Activated naive CD4-positive, alpha-beta T cell (primary cell): Measurements from ENCODE around the gene GABBR1.

Source experiments
- DNase-seq, 4 experiments: peaks; one replicate each; lab custom pipeline; 2025; lab: John Stamatoyannopoulos, UW

Gene GABBR1

DNA sequence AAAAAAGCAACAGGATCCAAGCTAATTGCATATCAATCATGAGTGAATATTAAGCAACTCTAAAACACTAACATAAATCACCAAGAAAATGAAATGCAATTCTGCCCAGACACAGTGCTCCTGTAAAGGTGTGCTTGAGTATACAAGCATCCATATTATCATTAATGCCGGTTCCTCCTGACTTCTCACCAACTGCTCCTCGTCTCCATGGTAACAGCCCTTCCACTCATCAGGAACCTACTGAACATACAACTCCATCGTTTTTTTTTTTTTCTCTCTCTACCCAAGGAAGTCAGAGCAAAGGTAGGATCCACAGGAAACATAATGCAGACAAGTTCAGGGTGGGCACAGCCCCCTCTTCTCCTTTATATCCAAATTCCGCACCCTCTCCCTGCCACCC lies 12.4 kb downstream of the GABBR1 start:
- DNase-seq, result no peak

DNA sequence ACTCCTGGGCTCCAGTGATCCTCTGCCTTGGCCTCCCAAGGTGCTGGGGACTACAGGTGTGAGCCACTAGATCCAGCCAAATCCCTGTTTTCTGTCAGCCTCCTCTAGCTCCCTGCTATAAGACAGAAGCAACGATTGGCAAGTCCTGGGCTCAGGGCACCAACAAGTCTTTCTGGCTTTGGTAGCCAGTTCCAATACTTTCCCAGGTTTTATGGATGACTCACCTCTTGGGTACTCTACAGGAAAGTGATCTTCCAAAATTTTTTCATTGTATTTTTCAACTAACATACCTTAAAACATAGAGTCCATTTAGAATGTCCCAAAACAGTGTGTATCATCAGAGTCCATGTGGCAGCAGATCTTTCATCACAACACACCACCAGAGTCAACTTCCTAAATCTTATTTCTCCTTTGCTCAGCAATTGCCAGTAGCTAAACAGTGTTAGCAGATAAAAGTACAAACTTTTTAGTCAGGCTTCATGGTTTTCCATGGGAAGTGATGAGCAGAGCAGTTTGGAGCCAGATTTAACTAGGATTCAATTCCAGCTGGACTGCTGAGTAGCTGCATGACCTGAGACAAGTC lies 13.3 kb downstream of the GABBR1 start:
- DNase-seq, result no peak

DNA sequence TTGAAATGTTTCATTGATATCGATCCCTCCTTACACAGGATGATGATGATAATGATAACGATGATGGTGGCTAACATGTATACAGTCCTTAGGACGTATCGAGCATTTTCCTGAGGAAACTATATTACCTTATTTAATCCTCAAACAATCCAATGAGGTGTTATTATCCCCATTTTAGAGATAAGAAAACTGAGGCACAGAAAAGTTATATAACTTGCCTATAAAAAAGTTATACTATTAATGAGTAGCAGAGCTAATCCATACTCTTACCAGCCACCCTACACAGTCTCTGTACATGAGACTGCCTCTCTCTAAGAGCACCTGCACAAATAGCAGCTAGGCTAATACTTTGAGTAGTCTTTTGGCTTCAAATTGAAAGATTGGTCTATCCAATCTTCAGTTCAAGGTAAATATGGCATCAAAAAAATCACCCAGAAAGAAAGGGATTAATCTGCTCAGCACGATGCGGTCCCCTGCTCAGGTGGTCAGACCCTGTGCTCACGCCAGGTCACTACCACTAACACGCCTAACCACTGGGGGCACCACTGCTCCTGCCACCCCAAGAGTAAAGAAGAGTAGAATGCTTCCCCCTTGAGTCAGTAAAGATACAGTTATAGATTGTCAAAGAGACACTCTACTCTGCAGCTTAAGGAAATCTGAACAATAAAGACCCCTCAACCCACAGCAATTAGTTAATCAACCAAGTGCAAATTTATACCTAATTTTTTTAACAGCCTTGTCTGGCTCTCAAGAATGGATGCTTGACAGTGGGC lies 15.0 kb downstream of the GABBR1 start:
- DNase-seq, result no peak

DNA sequence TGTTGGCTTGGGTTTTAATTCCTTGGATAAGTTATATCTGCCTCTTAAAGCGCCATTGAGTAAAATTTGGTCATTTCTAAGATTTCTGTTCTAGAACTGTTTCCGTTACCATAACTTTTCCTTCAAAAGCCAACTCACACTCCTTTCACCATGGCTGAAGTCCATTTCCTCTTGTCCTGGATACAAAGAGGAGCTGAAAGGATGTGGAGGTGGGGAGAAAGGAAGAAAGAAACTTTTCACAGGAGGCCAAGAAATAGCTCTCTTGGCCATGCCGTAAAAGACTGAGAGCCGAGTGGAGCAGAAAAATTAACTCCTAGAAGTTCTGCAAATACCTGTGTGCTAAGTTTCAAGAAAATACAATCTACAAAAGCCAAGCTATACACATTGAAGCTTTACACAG lies 21.6 kb downstream of the GABBR1 start:
- DNase-seq, result no peak

DNA sequence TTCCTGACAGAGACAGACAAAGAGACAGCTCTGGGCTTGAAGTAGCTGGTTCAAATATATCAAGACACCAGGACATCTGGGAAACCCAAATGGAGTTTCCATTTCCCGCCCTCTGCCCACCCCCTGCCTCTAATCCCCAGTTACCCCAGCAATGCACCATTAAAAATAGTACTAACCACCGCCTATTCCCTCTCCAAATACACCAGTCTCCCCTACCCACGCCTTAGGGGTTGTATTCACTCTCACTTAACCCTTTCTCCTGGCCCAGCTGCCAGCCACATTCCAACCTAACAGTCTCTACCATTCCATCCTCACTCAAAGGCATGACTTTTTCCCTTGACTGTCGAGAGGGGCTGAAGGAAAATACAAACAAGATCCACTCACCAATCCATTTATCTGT lies 22.4 kb downstream of the GABBR1 start:
- DNase-seq, result no peak

DNA sequence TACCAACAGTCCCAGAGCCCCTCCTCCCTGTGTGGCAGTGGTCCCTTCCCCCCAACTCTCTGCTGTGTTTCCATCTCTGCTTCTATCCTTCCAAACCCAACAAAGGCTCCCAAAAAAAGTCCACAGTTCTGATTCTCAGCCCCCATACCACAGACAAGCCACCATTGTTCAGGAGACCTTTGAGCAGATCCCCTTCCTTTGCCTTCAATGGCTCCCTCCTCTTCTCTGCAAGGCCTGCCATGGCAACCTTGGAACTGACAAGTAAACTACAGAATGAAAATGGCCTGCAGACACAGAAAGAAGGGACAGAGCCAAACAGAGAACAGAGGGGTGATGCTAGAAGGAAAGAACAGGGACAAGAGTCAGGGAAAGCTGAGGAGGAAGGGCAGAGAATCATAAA lies 24.9 kb downstream of the GABBR1 start:
- DNase-seq, result no peak

DNA sequence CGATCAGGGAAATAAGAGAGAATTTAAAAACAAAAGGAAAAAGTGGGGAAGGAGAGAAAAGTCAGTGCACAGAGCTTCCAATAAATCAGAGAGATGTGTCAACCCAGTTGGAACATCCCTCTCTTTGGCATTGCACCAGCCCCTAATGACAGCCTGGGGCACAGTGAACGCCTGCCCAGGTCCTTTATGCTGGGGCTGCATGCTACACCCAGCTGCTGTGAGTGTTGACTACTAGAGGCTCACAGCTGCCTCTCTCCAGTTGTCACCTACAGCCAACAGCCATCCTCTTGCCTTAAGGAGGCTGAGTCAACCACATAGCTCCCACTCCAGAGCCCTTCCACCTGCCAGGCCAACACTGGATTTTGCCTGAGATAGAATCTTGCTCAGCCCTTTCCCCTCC lies 29.1 kb downstream of the GABBR1 start:
- no peak for DNase-seq

DNA sequence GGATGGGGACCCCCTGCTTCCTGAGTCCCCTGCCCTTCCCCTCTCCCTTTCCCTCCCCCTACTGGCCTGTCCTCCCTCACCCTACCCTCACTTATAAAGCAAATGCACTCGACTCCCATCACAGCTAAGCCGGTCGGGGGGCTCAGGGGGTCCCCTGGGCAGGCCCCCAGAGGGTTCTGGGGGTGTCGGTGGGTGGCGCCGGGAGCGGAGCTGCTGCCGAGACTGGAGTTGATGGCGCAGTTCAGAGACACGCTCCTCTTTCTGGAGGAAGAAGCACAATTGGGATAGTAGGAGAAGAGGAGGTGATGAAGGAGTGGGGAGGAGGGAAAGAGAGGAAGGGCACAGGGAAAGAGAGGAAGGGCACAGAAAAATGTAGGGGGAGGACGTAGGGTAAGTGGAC lies 29.5 kb downstream of the GABBR1 start:
- no peak for DNase-seq

DNA sequence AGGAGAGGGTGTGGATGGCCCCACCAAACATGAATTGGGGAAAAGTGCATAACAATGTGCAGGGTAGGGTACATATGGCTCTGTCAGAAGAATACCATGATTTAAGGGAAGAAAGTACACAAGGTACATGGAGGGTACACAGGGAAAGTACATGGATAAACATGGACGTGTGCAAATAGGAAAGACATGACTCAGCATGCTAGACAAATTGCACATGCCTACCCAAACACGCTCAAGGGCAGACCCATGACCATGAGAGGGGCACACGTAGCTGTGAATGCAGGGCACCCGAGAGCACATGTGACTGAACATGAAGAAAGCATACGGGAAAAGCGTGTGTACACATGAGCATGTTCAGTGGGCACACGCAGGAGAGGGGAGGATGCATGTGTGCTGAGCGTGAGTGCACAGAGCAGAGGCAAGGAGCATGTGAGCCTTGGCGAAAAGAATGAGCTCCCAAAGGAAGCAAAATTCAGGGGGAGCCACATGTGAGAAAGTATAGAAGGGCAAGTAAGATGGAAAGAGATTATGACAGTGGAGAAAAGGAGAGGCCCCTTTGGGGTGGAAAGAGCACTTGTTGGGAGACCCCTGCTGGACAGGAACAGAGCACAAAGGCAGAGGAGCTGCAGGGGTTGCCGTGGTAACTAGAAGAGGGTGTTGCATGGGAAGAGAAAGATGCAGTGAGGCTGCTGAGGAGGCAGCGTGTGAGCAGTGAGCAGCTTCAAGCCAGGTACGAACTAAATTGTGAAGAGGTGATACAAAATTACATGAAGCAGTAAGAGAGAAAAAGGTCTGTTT lies 30.2 kb downstream of the GABBR1 start:
- DNase-seq, result no peak

DNA sequence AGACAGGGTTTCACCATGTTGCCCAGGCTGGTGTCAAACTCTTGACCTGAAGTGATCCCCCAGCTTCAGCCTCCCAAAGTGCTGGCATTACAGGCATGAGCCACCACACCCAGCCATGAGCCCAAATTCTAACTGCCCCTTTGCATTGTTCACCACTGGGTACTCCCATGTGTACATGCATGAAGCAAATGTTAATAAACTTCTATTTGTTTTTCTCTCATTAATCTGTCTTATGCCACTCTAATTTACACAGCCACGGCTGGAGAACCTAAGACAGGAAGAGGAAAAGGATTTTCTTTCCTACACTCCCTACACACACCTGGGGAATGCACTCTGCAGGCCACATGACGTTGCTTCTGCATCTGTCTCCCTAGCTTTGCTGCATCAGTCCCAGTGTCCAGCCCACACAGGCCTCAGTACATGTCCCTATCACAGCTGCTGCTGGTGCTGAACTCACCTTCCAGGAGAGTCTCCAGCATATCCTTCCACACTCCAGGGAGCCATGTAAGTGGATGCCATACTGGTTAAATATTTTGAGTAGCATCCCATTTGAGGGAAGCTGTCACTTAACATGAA lies 34.7 kb downstream of the GABBR1 start:
- DNase-seq, result no peak

DNA sequence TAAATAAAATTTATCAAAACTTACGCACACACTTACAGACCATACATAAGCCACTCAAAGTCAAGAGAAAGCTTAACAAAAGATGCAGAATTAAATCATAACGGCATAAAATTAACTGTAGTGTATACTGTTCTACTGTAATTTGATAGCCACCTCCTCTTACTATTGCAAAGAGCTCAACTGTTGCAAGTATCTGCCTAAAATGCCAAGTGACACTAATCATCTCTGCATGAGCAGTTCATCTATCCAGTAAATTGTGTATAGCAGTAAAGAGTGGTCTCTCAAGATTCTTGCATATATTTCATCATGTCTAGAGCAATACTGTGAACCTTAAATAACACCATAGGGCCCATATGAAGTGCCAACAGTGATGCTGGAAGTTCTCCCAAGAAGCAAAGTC lies 35.8 kb downstream of the GABBR1 start:
- DNase-seq, result no peak

DNA sequence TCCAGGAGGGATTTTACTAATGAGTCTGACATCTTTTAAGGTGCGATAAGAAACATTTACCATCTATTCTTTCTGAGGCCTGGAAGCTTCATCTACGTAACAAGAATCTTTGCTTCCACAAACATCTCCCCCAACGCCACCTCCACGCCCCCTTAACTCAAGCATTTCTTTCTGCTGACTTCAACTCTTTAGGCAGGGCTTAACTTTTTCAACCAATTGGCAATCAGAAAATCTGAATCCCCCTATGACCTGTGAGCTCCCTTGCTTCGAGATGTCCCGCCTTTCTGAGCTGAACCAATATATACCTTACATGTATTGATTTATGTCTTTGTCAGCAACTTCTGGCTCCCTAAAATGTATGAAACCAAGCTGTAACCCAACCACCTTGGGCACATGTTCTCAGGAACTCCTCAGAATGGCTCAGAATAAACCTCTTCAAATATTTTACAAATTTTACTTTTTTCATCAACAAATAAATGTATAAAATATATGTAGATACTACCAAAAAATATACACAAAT lies 36.5 kb downstream of the GABBR1 start:
- DNase-seq, result no peak

DNA sequence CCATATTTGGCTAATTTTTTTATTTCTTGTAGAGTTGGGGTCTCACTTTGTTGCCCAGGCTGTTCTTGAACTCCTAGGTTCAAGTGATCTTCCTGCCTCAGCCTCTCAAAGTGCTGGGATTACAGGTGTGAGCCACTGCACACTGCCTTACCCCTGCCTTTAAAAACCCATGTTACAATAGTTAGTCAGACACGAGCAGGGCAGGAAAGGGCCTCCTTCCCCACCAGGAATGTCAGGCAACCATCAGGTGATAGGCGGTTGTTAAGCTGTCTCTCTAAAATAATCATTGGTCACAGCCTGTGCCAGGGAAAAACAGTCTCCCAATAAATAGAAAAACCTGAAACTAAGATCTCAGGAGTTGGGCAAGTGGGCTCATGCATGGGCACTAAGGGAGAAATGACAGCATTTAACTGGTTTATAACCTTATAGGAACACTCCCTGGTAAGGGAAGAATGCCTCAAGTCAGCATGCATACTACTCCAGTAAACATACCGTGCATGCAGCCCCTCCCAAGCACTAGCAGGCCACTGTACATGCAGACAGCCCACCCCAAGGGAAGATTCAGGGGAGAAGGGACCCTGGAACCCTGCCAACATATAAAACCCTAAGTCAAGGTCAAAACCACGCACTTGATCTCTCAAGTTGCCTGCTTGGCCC lies 39.7 kb downstream of the GABBR1 start:
- no peak for DNase-seq

DNA sequence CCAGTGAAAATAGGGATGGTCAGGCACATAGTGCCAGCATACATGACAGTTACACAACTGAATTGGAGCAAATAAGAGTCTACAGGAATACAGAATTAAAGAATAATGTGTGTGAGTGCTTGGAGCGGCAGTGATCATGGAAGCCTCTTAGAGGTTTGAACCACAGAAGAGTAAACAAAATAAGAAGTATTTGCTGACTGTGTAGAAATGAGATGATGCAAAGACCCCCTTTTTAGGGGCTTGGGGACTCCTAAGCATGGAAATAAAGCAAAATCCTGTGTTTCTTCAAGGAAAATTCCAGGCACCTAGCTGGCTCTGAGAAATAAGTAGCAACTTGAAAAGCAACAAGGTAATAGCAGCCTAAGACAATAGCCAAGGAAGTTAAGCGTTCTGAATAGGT lies 41.3 kb downstream of the GABBR1 start:
- DNase-seq, result no peak

DNA sequence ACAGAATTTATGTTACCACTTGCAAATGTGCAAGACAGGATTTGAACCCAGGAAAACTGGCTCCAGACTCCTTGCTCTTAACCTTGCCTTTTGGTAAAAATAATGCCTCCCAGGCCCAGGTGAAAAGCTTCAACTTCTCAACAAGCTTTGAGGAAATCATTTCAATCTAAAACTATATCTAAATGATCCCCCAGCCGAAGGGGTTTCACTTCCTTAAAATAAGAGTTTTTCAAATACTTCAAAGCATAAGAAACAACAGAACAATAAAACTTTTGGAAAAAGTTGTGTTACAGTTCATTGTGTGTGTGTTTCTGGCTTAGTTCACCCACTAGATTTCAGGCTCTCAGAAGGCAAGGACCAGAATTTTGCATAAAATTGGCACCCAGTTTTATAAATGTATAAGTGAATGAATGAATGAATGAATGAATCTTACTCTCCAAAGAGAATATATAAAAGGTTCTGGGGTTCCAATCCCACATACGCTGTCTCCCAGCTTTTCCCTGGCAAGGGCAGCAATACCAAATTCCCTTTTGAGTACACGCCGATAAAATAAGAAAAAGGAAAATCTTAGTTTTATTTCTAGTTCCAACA lies 42.7 kb downstream of the GABBR1 start:
- no peak for DNase-seq

DNA sequence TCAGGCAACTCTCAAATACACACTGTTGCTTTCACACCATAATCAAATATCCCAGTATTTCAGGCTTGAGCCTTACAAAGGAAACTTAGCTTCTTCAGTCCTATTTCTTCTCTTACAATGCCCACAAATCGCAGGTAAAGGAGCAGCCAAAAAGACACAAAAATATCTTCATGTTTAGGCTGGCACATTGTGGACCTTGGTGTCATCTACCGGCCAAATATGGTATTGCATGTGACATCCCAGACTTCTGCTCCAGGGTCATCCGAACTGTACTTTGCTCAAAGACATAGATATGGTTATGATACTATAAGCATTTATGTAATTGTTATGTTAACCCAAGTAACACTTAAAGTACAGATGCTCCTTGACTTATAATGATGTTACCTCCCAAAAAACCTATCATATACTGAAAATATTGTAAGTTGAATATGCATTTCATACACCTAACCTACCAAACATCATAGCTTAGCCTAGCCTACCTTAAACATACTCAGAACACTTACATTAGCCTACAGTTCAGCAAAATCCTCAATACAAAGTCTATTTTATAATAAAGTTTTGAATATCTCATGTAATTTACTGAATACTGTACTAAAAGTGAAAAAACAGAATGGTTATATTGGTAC lies 43.4 kb downstream of the GABBR1 start:
- peak in 2 of 4 experiments; percentile 7 to 20 for DNase-seq

DNA sequence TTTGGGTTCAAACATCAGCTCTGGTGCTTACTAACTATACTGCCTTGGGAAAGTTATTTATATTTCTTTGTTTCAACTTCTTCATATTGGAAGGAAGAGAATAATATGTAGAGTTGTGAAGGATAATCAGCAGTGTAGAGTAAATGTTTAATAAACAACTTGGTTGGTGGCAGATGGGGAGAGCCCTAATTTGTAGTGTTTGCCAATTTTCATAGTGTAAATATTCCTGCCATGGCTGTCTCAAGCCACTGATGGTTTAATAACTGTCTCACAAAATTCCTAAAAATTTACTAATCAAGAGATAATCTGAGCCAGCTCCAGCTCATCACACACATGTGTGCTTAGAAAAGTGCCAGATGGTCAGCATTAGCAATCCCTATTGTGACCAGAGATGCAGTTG lies 48.2 kb downstream of the GABBR1 start, which contains the start of gene OR2H2:
Gene OR2H2, plus strand, starts transcription at position 301 of the 400 bp plus-strand sequence. CDS start 2,824 bp downstream, outside the sequence.
- DNase-seq, result no peak

DNA sequence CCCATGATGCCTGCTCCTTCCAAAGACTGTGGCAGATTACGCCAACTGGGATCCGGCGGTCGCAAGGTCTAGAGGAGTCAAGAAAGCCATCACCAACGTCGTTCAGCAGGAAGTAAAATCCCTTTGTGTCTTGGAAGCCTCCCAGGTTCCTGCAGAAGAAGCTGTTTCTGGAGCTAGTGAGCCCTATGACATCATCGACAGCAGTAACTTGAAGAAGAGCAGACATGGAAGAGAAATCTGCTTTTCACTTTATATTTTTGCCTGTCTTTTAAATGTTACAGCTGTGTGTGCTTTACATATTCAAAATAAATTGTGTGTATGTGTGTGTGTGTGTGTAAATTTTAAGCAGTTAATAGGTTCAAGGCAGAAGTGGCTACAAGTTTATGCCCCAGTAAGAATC lies 55.4 kb downstream of the GABBR1 start:
- no peak for DNase-seq

DNA sequence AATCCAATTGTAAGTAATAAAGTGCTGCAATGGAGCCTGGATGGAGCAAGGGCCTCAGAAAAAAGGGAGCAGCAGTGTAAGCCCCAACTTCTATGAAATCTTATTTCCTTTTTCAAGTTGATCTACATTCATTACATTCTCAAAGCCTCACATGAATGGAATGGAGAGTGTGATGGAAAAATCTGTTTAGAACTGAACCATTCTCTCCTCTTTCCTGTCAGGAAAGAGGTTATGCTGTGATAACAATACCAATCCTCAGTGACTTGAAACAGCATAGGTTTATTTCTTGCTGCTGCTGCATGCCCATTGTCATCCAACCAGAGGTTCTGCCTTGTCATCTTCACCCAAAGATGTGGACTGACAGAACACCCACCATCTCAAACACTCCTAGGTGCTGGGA lies 56.9 kb downstream of the GABBR1 start:
- DNase-seq, result no peak

DNA sequence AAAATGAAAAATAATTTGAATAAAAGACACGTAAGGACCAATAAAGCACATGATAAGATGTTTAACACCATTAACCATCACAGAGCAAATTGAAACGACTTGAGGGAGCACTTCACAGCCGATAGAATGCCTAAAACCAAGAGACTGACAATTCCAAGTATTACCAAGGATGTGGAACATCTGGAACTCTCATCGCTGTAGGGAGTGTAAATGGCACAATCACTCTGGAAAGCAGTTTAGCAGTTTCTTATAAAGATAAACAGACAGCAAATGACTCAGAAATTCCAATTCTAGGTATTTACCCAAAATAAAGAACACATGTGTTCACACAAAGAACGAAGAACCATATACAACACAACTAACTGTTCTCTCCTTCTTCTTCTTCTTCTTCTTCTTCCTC lies 65.0 kb downstream of the GABBR1 start:
- no peak for DNase-seq

DNA sequence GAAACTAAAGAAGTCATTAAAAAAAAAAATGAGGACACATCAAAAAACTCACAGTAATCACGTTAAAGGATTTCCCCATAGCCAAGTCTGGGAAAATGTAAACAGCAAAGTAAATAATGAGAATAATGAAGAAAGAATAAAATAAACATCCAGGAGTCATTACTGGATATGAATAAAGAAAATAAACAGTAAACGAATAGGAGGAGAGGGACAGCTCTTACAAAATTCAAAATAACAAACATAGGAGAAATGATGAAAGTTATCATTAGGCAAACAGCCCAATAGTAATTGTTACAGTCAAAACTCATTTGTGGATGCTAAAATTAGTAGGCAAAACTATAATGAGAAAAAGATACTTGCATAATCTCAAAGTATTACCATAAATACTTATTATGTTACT lies 65.4 kb downstream of the GABBR1 start:
- no peak for DNase-seq
